Calu3 (cell line): ENCODE data around the gene RPS6KA6. TPM values are rescaled to one million over a fixed set of nuclear protein-coding genes. Genes with fewer than 3 reads are reported as not detected.

Experiments used
- BruUV-seq: library from RNA; stranded (reverse); fragments of 400-500 nt; replicated peaks from 2 replicates; lab custom pipeline; 2021; lab: Mats Ljungman, UMichigan
- CTCF ChIA-PET: fragments of 300-600 bp; sonication (Branson Sonifier 250); formaldehyde crosslinking; loops from one replicate; lab custom pipeline; 2022; ENCODE audit warnings: antibody characterized with exemption; lab: Charles Lee
- DNase-seq: peaks from one replicate; pipeline ENCODE4 v3.0.0; 2022
- H3K27ac Mint-ChIP-seq: one replicate; pipeline ENCODE4 v1.8.0; 2022; ENCODE audit warnings: mixed read lengths; ENCODE audit not compliant: unreplicated experiment
- H3K27me3 Mint-ChIP-seq: one replicate; pipeline ENCODE4 v1.8.0; 2022; ENCODE audit warnings: mixed read lengths; ENCODE audit not compliant: unreplicated experiment
- H3K36me3 Mint-ChIP-seq: one replicate; pipeline ENCODE4 v1.8.0; 2022; ENCODE audit warnings: mild to moderate bottlenecking, moderate library complexity, mixed read lengths; ENCODE audit not compliant: insufficient read depth, unreplicated experiment
- H3K4me1 Mint-ChIP-seq: one replicate; pipeline ENCODE4 v1.8.0; 2022; ENCODE audit warnings: mild to moderate bottlenecking, low read depth, mixed read lengths; ENCODE audit not compliant: unreplicated experiment
- H3K4me3 Mint-ChIP-seq: one replicate; pipeline ENCODE4 v1.8.0; 2022; ENCODE audit warnings: mild to moderate bottlenecking, low read depth, moderate library complexity, mixed read lengths; ENCODE audit not compliant: unreplicated experiment
- H3K9me3 Mint-ChIP-seq: one replicate; pipeline ENCODE4 v1.8.0; 2022; ENCODE audit warnings: low read depth, mixed read lengths; ENCODE audit not compliant: unreplicated experiment
- intact Hi-C: fragments of 100-400 bp; cut with micrococcal nuclease; formaldehyde crosslinking; loops from one replicate; pipeline ENCODE4 v1.10.0; 2022; ENCODE audit not compliant: unreplicated experiment
- total RNA-seq: library from RNA; stranded (reverse); gene quantifications from 2 replicates; pipeline ENCODE4 v1.2.3, GENCODE V29; 2022
- TF ChIP-seq, protein P1 (sequence below): fragments of 200-600 bp; IDR thresholded peaks from one replicate; pipeline ENCODE4 v1.8.0; 2022; ENCODE audit warnings: antibody characterized with exemption; ENCODE audit not compliant: unreplicated experiment

Gene RPS6KA6
- total RNA-seq, 1 experiment from 2014 or later = 3.8 TPM

DNA sequence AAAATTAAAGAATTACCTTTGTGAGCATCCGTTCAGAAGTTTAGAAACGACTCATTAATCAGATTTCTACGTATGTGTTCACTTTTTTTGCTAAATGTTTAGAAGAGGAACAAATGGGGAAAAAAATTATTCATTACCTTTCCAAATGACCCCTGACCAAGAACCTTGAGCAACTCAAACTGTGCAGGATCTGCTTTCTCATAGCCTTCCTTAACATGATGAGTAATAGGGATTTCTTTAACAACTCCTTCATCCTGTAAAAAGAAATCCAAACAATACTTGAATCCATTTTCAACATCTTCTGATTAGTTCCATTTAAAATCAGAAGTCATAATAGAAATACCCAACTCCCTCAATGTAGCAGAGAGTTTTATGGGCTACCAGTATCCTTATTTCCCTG, 32.1 kb downstream of the RPS6KA6 start:
- BruUV-seq = no TSS peak
- no peaks in the 10 kb centered on the region for H3K36me3 Mint-ChIP-seq
- DNase-seq = no peak
- intact Hi-C loops = no loop called here
- CTCF ChIA-PET = no interaction called here
- peaks cover 8% of the 10 kb centered on the region for H3K4me1 Mint-ChIP-seq
- H3K4me3 Mint-ChIP-seq = no peak overlapping the region
- H3K27ac Mint-ChIP-seq = no peak overlapping the region
- TF ChIP-seq, protein P1, sequence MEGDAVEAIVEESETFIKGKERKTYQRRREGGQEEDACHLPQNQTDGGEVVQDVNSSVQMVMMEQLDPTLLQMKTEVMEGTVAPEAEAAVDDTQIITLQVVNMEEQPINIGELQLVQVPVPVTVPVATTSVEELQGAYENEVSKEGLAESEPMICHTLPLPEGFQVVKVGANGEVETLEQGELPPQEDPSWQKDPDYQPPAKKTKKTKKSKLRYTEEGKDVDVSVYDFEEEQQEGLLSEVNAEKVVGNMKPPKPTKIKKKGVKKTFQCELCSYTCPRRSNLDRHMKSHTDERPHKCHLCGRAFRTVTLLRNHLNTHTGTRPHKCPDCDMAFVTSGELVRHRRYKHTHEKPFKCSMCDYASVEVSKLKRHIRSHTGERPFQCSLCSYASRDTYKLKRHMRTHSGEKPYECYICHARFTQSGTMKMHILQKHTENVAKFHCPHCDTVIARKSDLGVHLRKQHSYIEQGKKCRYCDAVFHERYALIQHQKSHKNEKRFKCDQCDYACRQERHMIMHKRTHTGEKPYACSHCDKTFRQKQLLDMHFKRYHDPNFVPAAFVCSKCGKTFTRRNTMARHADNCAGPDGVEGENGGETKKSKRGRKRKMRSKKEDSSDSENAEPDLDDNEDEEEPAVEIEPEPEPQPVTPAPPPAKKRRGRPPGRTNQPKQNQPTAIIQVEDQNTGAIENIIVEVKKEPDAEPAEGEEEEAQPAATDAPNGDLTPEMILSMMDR = no peak
- H3K27me3 Mint-ChIP-seq = no peaks in the 10 kb centered on the region
- H3K9me3 Mint-ChIP-seq = no peaks in the 10 kb centered on the region

DNA sequence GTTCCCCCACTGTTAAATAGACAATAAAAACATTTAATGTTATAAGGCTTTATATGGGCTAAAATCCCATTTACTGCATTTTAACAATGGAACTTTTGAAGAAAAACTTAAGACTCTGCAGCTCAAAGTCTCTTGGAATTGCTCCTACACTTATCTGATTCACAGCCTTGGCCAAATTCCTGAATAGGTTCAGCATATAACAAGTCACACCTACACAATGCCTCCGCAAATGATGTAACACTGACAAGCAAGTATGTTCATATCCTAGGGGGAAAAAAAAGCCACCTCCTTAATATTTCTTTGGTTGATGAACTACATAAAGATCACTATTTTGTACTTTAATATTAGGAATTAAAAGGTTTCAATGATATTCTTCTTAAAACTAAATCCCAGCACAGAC, 34.5 kb downstream of the RPS6KA6 start:
- BruUV-seq = no TSS peak

DNA sequence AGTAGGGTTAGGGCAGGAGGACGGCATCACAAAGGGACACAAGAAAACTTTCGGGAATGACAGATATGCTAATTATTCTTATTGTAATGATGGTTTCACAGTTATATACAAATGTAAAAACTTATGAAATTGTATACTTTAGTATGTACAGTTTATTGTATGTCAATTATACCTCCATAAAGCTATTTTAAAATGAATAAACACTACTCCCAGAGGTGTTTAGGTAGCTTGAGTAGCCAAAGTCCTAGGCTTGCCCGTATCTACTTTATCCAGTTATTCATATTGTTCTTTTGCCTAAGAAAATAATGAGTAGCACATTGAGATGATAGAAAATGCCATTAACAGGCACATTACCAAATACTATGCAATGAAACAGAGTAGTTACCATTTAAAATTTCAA, 43.0 kb downstream of the RPS6KA6 start:
- DNase-seq = no peak
- Mint-ChIP-seq H3K27ac (no peak overlapping the region), H3K9me3 (no peaks in the 10 kb centered on the region), H3K4me3 (no peak overlapping the region), H3K4me1 (no peaks in the 10 kb centered on the region), H3K36me3 (no peaks in the 10 kb centered on the region), H3K27me3 (no peaks in the 10 kb centered on the region)
- CTCF ChIA-PET = no interaction called here
- no TSS peak for BruUV-seq
- intact Hi-C loops = no loop called here
- TF ChIP-seq, protein P1 = no peak

More for the DNA sequence above, 34.5 kb downstream of the RPS6KA6 start:
- Mint-ChIP-seq H3K36me3 (no peaks in the 10 kb centered on the region), H3K27me3 (no peaks in the 10 kb centered on the region), H3K4me1 (peaks cover 8% of the 10 kb centered on the region), H3K4me3 (no peak overlapping the region), H3K27ac (no peak overlapping the region), H3K9me3 (no peaks in the 10 kb centered on the region)
- no peak for DNase-seq
- intact Hi-C loops = no loop called here
- CTCF ChIA-PET = no interaction called here
- TF ChIP-seq, protein P1 = no peak

DNA sequence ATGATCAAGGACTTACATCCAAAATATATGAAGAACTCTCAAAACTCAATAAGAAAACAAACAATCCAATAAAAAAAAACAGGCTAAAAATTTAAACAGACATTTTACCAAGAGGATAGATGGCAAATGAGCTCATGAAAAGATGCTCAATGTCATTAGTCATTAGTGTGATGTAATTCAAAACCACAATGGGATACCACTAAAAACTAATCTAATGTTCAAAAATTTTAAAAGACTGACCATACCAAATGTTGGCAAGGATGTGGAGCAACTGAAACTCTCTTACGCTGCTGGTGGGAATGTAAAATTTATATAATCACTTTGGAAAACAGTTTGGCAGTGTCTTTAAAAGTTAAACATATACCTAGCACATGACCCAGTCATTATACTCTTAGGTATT, 43.7 kb downstream of the RPS6KA6 start:
- TF ChIP-seq, protein P1 = no peak
- Mint-ChIP-seq H3K27ac (no peak overlapping the region), H3K4me1 (no peaks in the 10 kb centered on the region), H3K9me3 (no peaks in the 10 kb centered on the region), H3K36me3 (no peaks in the 10 kb centered on the region), H3K27me3 (no peaks in the 10 kb centered on the region), H3K4me3 (no peak overlapping the region)
- BruUV-seq = no TSS peak
- DNase-seq = no peak
- CTCF ChIA-PET = no interaction called here
- intact Hi-C loops = no loop called here

DNA sequence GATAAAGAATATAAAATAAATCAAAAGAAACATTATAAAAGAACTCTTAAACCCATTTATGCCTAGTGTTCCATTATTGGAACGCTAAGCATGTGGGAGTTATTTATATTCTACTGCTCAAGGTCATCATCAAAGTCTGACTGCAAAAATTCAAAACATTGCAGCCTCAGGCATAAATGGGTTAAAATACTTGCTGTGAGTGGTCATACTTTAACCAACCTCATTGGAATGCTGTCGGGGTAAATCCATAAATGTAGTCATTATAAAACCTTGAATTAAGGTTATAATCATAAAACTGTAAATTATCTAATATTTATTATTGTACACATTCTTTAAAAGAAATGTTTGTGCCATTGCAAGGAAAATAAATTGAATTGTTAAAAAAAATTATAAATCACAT, 55.0 kb downstream of the RPS6KA6 start:
- TF ChIP-seq, protein P1 = no peak
- CTCF ChIA-PET = no interaction called here
- DNase-seq = no peak
- Mint-ChIP-seq H3K9me3 (no peaks in the 10 kb centered on the region), H3K36me3 (no peaks in the 10 kb centered on the region), H3K27ac (no peak overlapping the region), H3K27me3 (no peaks in the 10 kb centered on the region), H3K4me3 (no peak overlapping the region), H3K4me1 (no peaks in the 10 kb centered on the region)
- intact Hi-C loops = no loop called here
- no TSS peak for BruUV-seq
